NOMO-1 (cell line): ENCODE results near the gene CNTN1.
"Not testable (repeated sequence)": the region's sequence is repeated elsewhere in the genome, so short reads cannot be mapped to it uniquely, and the experiment has no call there.

Experiments
- DNase-seq, 2 experiments: peaks; one replicate each; lab custom pipeline; 2025; ENCODE audit not compliant: unreplicated experiment in 2 of 2; lab: John Stamatoyannopoulos, UW

CNTN1 gene

DNA sequence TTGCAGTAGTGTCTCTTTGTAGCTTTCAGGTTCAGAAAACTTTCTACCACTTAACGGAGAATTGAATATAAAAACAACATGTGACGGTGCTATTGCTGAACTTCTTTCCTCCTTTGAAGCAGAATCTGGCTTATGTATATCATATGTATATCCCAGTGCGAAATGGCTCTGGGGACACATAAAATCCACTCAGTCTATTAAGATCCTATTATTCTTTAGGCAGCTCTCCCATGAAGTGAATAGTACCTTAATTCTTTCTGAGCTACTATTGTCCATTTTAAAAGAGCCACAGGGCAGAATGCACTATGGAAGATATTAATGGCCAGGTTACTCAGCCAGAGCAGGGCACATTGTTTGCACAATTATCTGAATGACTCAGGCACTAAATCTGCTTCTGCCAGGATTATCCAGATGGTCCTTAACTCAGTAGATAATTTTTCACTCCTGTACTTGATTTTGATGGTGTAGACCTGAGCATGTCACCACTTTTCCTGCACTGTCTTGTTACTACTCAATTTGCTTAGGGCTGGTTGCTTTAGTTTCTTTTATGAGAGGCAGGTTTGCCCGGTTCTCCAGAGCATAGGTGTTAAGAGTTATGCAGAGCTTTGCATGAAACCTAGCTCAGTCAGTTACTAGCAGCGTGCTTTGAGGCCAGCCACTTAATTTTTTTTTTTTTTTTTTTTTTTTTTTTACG is 5.5 kb downstream of the CNTN1 start:
- no peak for DNase-seq

- no peak for DNase-seq
Measured at GRCh38 chr12:40701756-40702155, 9.5 kb downstream of the CNTN1 start.

- DNase-seq = no peak
Measured at GRCh38 chr12:40711121-40711520, 18.9 kb downstream of the CNTN1 start.

- DNase-seq = no peak
Measured at GRCh38 chr12:40714636-40715035, 22.4 kb downstream of the CNTN1 start.

- DNase-seq = no peak
Measured at GRCh38 chr12:40716037-40716436, 23.8 kb downstream of the CNTN1 start.

DNA sequence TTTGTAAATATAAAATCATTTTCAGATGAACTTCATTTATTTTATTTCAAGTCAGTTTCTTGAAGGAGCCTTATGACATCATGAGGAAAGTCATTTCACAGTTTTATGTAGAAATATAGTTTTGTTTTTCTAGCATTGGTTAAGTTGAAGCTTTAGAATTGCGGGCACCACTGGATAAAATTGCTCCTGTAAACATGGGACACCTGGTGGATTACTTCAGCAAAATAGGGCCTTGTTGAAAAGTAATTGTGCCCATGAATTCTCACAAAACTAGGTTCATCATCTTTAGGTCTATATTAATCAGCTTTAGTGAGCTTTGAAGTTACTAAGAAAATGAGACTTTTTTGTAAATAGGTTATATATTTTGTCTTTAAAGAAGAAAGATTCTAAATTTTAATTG is 25.3 kb downstream of the CNTN1 start:
- DNase-seq = no peak

DNA sequence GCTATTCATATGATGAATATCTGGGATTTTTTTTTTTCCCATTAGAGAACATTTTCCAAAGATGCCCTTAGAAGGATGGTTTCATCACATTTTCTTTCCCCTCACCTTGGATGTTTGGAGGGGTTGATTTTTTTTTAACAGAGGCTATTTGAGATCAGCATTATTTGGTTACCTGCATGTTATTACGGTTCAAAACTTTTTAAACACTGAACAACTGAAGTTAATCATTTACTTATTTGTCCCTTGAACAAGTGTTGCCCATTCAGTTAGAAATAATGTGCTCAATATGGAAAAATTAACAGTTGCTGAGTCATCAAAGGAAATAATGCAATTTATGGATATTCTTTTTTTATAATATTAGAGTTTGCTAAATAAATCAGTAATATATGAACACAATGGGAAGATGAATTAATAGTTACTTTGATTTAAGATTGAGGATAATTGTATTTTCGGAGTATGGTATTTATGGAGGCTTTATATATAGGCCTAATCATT is 26.7 kb downstream of the CNTN1 start:
- no peak for DNase-seq

DNA sequence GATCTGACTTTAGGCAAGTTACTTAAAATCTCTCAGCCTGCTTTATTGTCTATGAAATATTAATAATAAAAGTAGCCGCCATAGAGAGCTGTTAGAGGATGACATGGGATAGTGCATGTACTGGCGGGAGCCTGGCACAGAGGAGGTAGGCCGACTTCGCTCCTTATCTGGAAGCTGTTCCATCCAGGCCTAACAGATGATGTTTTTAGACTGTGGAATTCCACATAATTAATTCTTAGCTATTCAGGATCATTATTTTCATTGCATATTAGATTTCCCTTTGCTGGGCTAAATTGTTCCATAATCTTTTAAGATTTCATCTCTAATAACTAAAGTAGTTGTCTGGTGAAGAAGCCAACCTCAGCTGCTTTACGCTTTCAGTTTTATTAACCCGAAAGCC is 30.8 kb downstream of the CNTN1 start:
- DNase-seq = no peak

DNA sequence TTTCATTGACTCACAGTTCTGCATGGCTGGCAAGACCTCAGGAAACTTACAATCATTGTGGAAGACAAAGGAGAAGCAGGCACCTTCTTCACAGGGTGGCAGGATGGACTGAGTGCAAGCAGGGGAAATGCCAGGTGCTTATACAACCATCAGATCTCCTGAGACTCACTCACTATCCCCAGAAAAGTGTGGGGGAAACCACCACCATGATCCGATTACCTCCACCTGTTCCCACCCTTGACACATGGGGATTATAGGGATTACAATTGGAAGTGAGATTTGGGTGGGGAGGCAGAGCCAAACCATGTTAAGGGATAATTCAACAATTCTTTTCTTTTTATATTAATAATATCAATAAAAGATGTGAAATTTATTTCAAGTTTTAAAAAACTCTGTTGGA is 34.1 kb downstream of the CNTN1 start:
- DNase-seq = no peak

DNA sequence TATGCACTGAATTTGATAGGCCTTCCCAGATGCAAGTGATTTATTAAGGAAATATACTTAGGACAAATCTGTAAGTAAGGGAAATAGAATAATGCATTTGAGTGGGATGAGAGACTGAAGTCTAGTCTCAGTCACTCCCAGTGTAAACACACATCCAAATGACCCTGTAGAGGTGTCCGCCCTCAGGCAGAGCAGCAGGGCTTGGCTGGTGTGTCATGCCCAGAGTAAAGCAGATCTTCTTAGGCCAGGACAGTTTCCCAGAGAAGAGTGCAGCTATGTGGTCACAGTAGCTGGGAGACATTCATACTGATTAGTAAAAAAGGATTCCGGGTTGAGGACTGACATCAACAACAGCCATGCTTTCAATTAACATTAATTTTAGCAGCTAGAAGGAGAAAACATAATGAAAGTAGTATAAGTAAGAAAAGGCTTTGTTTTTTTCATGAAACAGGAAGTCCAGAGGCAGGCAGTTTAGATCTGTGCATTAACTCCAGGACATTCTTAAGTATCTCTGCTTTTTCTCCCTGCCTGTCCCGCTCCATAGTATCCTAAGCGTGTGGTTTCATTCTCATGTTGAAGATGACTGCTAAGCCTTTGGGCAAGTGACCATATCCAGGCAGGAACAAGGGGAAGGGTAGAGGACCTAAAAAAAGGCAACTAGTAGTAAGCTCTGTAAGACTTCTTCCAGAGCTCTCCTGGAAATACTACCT is 35.7 kb downstream of the CNTN1 start:
- no peak for DNase-seq

DNA sequence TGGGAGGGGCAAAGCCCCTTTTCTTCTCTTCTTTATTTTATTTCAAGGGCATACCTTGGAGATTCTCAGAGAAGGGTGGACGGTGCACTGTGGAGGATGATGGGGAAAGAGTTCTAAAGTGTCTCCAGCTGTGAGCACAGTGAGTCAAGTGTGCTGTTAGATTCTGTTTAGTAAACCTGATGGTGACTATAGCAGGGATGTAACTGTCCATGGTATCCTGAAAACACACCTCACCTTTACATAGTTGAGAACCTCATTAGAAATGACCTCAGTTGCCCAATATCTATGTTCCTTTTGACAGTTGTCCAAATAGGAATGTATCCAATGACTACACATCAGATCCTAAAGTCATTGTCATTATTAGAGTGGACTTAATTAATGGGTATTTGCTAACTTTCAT is 38.0 kb downstream of the CNTN1 start:
- no peak for DNase-seq

DNA sequence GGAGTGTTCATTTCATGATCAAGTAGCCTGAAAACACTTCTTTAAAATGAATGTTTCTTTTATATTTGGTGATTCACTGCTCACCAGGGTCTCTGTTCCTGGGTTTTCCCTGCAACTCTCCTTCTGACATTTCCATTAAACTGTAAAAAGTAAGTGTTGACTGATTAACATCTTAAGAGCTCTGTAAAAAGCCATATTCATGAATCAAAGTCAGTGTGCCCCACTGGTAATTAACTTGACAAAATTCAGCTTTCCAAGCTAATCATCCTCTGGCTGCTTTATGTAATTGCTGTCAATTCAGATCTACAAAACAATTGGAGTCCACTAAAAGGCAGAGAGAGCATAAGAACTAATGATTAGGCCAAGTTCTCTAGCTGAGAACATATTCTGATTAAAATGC is 41.6 kb downstream of the CNTN1 start:
- DNase-seq = no peak

DNA sequence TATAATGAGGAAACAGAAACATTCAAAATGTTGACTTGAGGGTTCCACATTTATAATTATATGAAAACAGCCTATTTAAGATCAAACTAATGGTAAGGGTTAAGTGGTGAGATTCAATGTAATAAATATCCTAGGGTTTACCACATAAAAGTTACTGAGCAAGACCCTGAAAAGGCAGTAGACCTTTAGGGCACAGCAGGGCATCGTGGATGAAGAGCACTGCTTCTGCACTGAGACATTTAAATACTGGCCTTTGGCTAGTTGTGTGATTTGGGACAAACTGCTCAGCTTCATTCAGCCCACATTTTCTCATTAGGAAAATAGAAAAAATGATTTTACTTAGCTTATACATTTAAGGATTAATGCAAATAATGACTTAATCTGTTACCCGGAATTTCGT is 42.0 kb downstream of the CNTN1 start:
- DNase-seq = no peak

DNA sequence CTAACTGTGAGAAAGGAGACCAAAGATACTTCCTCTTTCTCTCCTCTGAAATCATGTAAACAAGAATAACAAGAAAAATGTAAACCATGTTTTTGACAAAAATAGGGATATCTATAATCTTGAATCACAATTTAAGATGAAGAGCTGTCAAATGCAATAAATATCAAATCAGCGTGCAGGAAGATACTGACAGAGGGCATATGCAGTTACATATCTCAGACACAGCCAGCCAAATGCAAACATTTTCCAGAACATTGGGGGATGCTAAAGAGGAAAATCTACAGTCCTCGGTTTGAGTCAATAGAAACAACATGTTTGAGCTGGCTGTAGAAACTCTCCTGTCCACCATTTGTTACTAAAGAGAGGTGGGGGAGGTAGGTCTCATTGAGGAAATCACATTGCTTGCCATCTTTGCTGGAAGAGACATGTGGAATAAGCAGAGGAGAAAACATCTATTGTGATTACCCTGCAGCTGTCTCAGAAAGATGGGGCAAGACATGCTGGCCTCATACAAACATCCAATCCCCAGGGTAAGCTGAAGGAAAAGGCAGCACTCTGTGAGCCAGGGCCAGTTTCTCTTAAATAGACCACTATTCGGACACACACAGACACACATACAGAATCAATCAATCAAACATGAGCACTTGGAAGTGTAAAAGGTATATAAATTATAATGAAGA is 43.5 kb downstream of the CNTN1 start:
- DNase-seq = no peak

DNA sequence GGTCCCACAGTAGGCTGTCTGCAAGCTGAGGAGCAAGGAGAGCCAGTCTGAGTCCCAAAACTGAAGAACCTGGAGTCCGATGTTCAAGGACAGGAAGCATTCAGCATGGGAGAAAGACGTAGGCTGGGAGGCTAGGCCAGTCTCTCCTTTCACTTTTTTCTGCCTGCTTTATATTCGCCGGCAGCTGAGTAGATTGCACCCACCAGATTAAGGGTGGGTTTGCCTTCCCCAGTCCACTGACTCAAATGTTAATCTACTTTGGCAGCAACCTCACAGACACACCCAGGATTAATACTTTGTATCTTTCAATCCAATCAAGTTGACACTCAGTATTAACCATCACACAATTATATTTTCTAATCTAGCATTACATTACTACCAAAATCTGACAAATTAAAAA is 45.2 kb downstream of the CNTN1 start:
- not testable (repeated sequence) for DNase-seq

- no peak for DNase-seq
Measured at GRCh38 chr12:40738856-40739255, 46.6 kb downstream of the CNTN1 start.

DNA sequence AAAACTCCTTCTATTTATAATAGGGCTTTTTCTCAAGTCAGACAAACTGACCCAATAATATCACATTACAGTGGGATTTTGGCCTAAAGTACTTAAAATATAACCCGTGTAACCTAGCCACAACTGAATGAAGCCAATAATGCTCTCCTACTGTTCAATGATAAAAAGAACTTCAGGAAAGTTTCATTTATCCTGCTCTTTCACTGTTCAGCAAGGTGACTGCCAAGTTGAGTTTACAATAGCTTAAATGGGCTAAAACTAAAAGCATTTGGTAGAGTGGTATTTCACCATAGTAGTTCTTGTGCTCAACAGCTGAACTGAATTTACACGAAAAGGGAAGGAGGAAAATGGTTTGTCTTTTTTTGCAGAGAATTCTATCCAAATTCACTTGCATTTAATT is 49.8 kb downstream of the CNTN1 start:
- DNase-seq = no peak

GRCh38 chr12:40745386-40745785 is 53.1 kb downstream of the CNTN1 start:
- DNase-seq = no peak

GRCh38 chr12:40749863-40750262 is 57.6 kb downstream of the CNTN1 start:
- DNase-seq = no peak

DNA sequence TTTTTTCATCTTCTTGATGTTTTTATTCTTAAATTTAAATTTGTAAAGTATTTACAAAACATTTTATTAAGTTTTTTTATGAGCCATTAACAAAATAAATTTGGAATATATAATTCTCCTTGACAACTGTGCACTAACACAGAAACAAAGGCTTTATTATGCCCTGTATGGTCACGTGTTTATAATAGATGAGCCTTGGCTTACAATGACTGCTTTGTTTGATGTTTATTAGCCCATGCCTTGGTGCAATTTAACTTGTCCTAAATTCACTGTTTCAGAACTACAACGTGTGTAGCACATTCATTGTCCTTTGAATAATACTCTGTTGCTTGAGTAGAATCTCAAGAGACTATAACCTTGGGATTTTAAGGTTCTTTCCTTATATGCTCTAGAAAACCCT is 59.8 kb downstream of the CNTN1 start:
- DNase-seq = no peak

- DNase-seq = no peak
Measured at GRCh38 chr12:40760821-40761220, 68.6 kb downstream of the CNTN1 start.

GRCh38 chr12:40762072-40762471 is 69.8 kb downstream of the CNTN1 start:
- DNase-seq = no peak
